H9 (cell line): ENCODE data around the gene AK5. TPM values are rescaled to one million over a fixed set of nuclear protein-coding genes. Genes with fewer than 3 reads are reported as not detected.

Experiments used
- DNase-seq: peaks from one replicate; pipeline ENCODE4 v3.0.0-alpha.2; 2017
- H2AFZ ChIP-seq: one replicate; pipeline ENCODE4 v1.6.1; 2013; ENCODE audit warnings: mild to moderate bottlenecking, low read length, control low read depth, moderate library complexity
- H2AK5ac ChIP-seq: 2 replicates; pipeline ENCODE4 v1.6.1; 2013; ENCODE audit warnings: low read length, control low read depth, mixed read lengths; ENCODE audit not compliant: insufficient read length
- H2BK120ac ChIP-seq: one replicate; pipeline ENCODE4 v1.6.1; 2013; ENCODE audit warnings: low read depth, mild to moderate bottlenecking, low read length, control low read depth, inconsistent platforms; ENCODE audit not compliant: poor library complexity, severe bottlenecking
- H2BK12ac ChIP-seq: 2 replicates; pipeline ENCODE4 v1.6.1; 2013; ENCODE audit warnings: low read length, control low read depth, mixed read lengths, low read depth; ENCODE audit not compliant: insufficient read length
- H2BK15ac ChIP-seq: 2 replicates; pipeline ENCODE4 v1.6.1; 2013; ENCODE audit warnings: low read depth, low read length, control low read depth
- H2BK20ac ChIP-seq: one replicate; pipeline ENCODE4 v1.6.1; 2013; ENCODE audit warnings: low read depth, mild to moderate bottlenecking, low read length, control low read depth, inconsistent platforms; ENCODE audit not compliant: poor library complexity, severe bottlenecking
- H2BK5ac ChIP-seq: 2 replicates; pipeline ENCODE4 v1.6.1; 2013; ENCODE audit warnings: low read length, control low read depth, mixed read lengths; ENCODE audit not compliant: insufficient read length
- H3K14ac ChIP-seq: 2 replicates; pipeline ENCODE4 v1.6.1; 2013; ENCODE audit warnings: low read length, control low read depth; ENCODE audit not compliant: insufficient read depth
- H3K18ac ChIP-seq: 2 replicates; pipeline ENCODE4 v1.6.1; 2013; ENCODE audit warnings: low read depth, mild to moderate bottlenecking, mixed read lengths, low read length, control low read depth; ENCODE audit not compliant: insufficient read length
- H3K23ac ChIP-seq: 2 replicates; pipeline ENCODE4 v1.6.1; 2013; ENCODE audit warnings: low read length, control low read depth, mixed read lengths, low read depth; ENCODE audit not compliant: insufficient read length
- H3K23me2 ChIP-seq: 2 replicates; pipeline ENCODE4 v1.6.1; 2013; ENCODE audit warnings: low read depth, mild to moderate bottlenecking, mixed read lengths, low read length, control low read depth; ENCODE audit not compliant: insufficient read length, poor library complexity, severe bottlenecking
- H3K27ac ChIP-seq: 2 replicates; pipeline ENCODE4 v1.5.1; 2013; ENCODE audit warnings: low read length, control low read depth, mixed read lengths, low read depth; ENCODE audit not compliant: insufficient read length
- H3K27me3 ChIP-seq: 2 replicates; pipeline ENCODE4 v1.6.1; 2013; ENCODE audit warnings: low read length, control low read depth, inconsistent platforms; ENCODE audit not compliant: insufficient read depth
- H3K4ac ChIP-seq: 2 replicates; pipeline ENCODE4 v1.6.1; 2013; ENCODE audit warnings: low read depth, mild to moderate bottlenecking, control low read depth, inconsistent platforms, low read length, moderate library complexity
- H3K4me1 ChIP-seq: 2 replicates; pipeline ENCODE4 v1.6.1; 2013; ENCODE audit warnings: low read length, control low read depth, inconsistent platforms; ENCODE audit not compliant: insufficient read depth
- H3K4me2 ChIP-seq: 2 replicates; pipeline ENCODE4 v1.6.1; 2013; ENCODE audit warnings: low read length, control low read depth, mixed read lengths; ENCODE audit not compliant: insufficient read length, insufficient read depth
- H3K56ac ChIP-seq: 2 replicates; pipeline ENCODE4 v1.6.1; 2013; ENCODE audit warnings: low read depth, mild to moderate bottlenecking, mixed read lengths, low read length, control low read depth; ENCODE audit not compliant: insufficient read length
- H3K79me1 ChIP-seq: 2 replicates; pipeline ENCODE4 v1.6.1; 2013; ENCODE audit warnings: low read depth, mild to moderate bottlenecking, moderate library complexity, low read length, control low read depth, inconsistent platforms; ENCODE audit not compliant: insufficient read depth, poor library complexity, severe bottlenecking
- H3K79me2 ChIP-seq: 2 replicates; pipeline ENCODE4 v1.6.1; 2013; ENCODE audit warnings: low read length, control low read depth, inconsistent platforms; ENCODE audit not compliant: insufficient read depth
- H3K9ac ChIP-seq: 2 replicates; pipeline ENCODE4 v1.6.1; 2013; ENCODE audit warnings: low read length, control low read depth, mixed read lengths; ENCODE audit not compliant: insufficient read length; ENCODE audit errors: extremely low read depth
- H3K9me3 ChIP-seq: one replicate; pipeline ENCODE4 v1.6.1; 2013; ENCODE audit warnings: low read depth, low read length, inconsistent platforms; ENCODE audit not compliant: control insufficient read depth
- H3T11ph ChIP-seq: one replicate; pipeline ENCODE4 v1.6.1; 2013; ENCODE audit warnings: mild to moderate bottlenecking, low read length, control low read depth, inconsistent platforms
- H4K20me1 ChIP-seq: one replicate; pipeline ENCODE4 v1.6.1; 2013; ENCODE audit not compliant: control insufficient read depth, insufficient read length, insufficient read depth
- H4K5ac ChIP-seq: 2 replicates; pipeline ENCODE4 v1.6.1; 2013; ENCODE audit warnings: low read depth, mild to moderate bottlenecking, mixed read lengths, low read length, control low read depth; ENCODE audit not compliant: insufficient read length
- H4K8ac ChIP-seq: replicated peaks from 2 replicates; pipeline ENCODE4 v1.6.1; 2013; ENCODE audit warnings: low read length, control low read depth, mixed read lengths, low read depth; ENCODE audit not compliant: insufficient read length
- H4K91ac ChIP-seq: 2 replicates; pipeline ENCODE4 v1.6.1; 2013; ENCODE audit warnings: low read depth, mild to moderate bottlenecking, moderate library complexity, mixed read lengths, low read length, control low read depth; ENCODE audit not compliant: insufficient read length
- H3K27ac Mint-ChIP-seq, 3 experiments: 2 replicates in 2 of 3; 3 replicates in 1 of 3; pipeline ENCODE4 v1.8.0; 2020 to 2021; ENCODE audit warnings: mixed read lengths in 3 of 3, mild to moderate bottlenecking in 1 of 3, moderate library complexity in 1 of 3
- H3K27me3 Mint-ChIP-seq: 2 replicates; pipeline ENCODE4 v1.8.0; 2021; ENCODE audit warnings: low read depth, mild to moderate bottlenecking, moderate library complexity, mixed read lengths
- H3K36me3 Mint-ChIP-seq, 3 experiments: 2 replicates in 2 of 3; 3 replicates in 1 of 3; pipeline ENCODE4 v1.8.0; 2020 to 2021; ENCODE audit warnings: low read depth in 3 of 3, mixed read lengths in 3 of 3; ENCODE audit not compliant: insufficient read depth in 1 of 3
- H3K4me1 Mint-ChIP-seq, 2 experiments: 2 replicates each; pipeline ENCODE4 v1.8.0; 2020; ENCODE audit warnings: mixed read lengths in 2 of 2
- H3K4me3 Mint-ChIP-seq, 2 experiments: 2 replicates in 1 of 2; 3 replicates in 1 of 2; pipeline ENCODE4 v1.8.0; 2020 to 2021; ENCODE audit warnings: mild to moderate bottlenecking in 2 of 2, mixed read lengths in 2 of 2, moderate library complexity in 1 of 2
- H3K9me3 Mint-ChIP-seq, 2 experiments: 2 replicates in 1 of 2; 3 replicates in 1 of 2; pipeline ENCODE4 v1.8.0; 2020; ENCODE audit warnings: mild to moderate bottlenecking in 2 of 2, mixed read lengths in 2 of 2, moderate library complexity in 1 of 2
- WGBS: extraction: QIAGEN DNeasy Blood & Tissue Kit; methylation state at CpG from one replicate; pipeline ENCODE4 v1.1.7; 2013; ENCODE audit warnings: missing lambda C conversion rate, low lambda C conversion rate, mixed read lengths; ENCODE audit not compliant: insufficient read length; ENCODE audit errors: extremely low coverage; 5-methylcytosine and 5-hydroxymethylcytosine counted together
- total RNA-seq: library from RNA; stranded (reverse); gene quantifications from 2 replicates; pipeline ENCODE4 v1.2.1, GENCODE V29; 2021
- TF ChIP-seq, protein P1 (sequence below): fragments of 200-600 bp; sonication (generic); conservative IDR thresholded peaks from 3 replicates; pipeline ENCODE4 v1.8.0; 2021; ENCODE audit warnings: antibody characterized with exemption, mild to moderate bottlenecking

Gene AK5
- total RNA-seq, 1 experiment from 2014 or later: 2.5 TPM

DNA sequence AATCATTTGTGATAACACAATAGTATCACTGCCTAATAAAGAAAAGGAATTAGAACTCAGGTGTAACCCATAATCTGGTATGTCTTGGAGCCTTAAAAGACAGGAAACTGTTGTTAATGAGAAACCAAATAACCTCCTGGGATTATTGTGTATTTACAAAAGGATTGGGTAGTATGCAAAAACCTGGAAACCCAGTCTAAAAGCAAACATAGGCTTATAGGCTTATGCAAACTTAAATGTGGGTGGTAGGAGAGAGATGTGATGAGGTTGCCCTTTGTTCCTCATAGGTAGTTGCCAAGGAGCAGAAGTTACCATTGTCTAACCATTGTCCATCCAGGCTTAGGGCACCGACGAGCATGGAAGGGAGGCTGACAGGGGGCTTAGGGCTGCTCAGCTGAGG lies 165.8 kb downstream of the AK5 start:
- H2BK12ac ChIP-seq: no peak overlapping the region
- H3K4me1 ChIP-seq: peaks cover 3% of the 10 kb centered on the region; the same call in 1 of the 2 replicates
- no peak overlapping the region for H3K27ac ChIP-seq
- no peak overlapping the region for H3K9ac ChIP-seq
- H4K20me1 ChIP-seq: no peaks in the 10 kb centered on the region
- no peak overlapping the region for H3K23ac ChIP-seq
- no peaks in the 10 kb centered on the region for H3K23me2 ChIP-seq
- no peak overlapping the region for H3T11ph ChIP-seq
- H3K4me1 Mint-ChIP-seq: peaks cover 20 to 21% of the 10 kb centered on the region in 2 experiments
- no peaks in the 10 kb centered on the region for H3K79me1 ChIP-seq
- H2BK20ac ChIP-seq: no peak overlapping the region
- peaks cover 0 to 9% (median 2%) of the 10 kb centered on the region in 3 experiments; a peak in 4 of 7 replicates for H3K36me3 Mint-ChIP-seq
- no peak overlapping the region for H4K5ac ChIP-seq
- no CpG with 5 or more reads among the region's 2 CpGs for WGBS
- H4K8ac ChIP-seq: no peak overlapping the region
- H2AK5ac ChIP-seq: no peak overlapping the region
- no peak overlapping the region for H2AFZ ChIP-seq
- H3K27me3 ChIP-seq: no peaks in the 10 kb centered on the region
- no peak overlapping the region for H3K27ac Mint-ChIP-seq
- no peak overlapping the region for H2BK15ac ChIP-seq
- no peak for DNase-seq
- no peaks in the 10 kb centered on the region; a peak in 1 of 5 replicates for H3K9me3 Mint-ChIP-seq
- TF ChIP-seq, protein P1, sequence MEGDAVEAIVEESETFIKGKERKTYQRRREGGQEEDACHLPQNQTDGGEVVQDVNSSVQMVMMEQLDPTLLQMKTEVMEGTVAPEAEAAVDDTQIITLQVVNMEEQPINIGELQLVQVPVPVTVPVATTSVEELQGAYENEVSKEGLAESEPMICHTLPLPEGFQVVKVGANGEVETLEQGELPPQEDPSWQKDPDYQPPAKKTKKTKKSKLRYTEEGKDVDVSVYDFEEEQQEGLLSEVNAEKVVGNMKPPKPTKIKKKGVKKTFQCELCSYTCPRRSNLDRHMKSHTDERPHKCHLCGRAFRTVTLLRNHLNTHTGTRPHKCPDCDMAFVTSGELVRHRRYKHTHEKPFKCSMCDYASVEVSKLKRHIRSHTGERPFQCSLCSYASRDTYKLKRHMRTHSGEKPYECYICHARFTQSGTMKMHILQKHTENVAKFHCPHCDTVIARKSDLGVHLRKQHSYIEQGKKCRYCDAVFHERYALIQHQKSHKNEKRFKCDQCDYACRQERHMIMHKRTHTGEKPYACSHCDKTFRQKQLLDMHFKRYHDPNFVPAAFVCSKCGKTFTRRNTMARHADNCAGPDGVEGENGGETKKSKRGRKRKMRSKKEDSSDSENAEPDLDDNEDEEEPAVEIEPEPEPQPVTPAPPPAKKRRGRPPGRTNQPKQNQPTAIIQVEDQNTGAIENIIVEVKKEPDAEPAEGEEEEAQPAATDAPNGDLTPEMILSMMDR: no peak
- no peak overlapping the region for H3K14ac ChIP-seq
- H3K56ac ChIP-seq: no peak overlapping the region
- no peak overlapping the region for H4K91ac ChIP-seq
- H3K79me2 ChIP-seq: no peaks in the 10 kb centered on the region
- no peak overlapping the region for H3K4me2 ChIP-seq
- H3K27me3 Mint-ChIP-seq: no peaks in the 10 kb centered on the region; the same call in 1 of the 2 replicates
- no peak overlapping the region for H2BK5ac ChIP-seq
- H3K4ac ChIP-seq: no peak overlapping the region
- no peak overlapping the region for H3K18ac ChIP-seq
- no peak overlapping the region for H2BK120ac ChIP-seq
- H3K4me3 Mint-ChIP-seq: no peak overlapping the region
- no peaks in the 10 kb centered on the region for H3K9me3 ChIP-seq
